Right lobe of liver (tissue), 6 donors: Measurements from ENCODE around the gene NR5A2. TPM values are rescaled to one million over a fixed set of nuclear protein-coding genes. Genes with fewer than 3 reads are reported as not detected.

Experiments used
- ATAC-seq, 4 donors: fragments of 200-7000 bp; cut with Tn5 transposase; one replicate each; pipeline ENCODE4 v1.9.1; 2020; ENCODE audit warnings: mild to moderate bottlenecking in 4 of 4, moderate library complexity in 4 of 4
- DNase-seq, 3 donors: peaks; one replicate each; pipeline ENCODE4 v3.0.0-alpha.2; 2020
- H3K27ac ChIP-seq, 3 donors: fragments of 200-600 bp; one replicate each; pipeline ENCODE4 v1.8.0; 2022
- H3K27me3 ChIP-seq, 2 donors: fragments of 200-600 bp; one replicate each; pipeline ENCODE4 v1.8.0; 2022
- H3K36me3 ChIP-seq, 4 donors: fragments of 200-600 bp; sonication (generic) in 1 of 4; one replicate each; pipeline versions ENCODE4 v1.5.1 to v1.8.0; 2017 to 2022; ENCODE audit warnings: control low read depth in 1 of 4
- H3K4me1 ChIP-seq, 4 donors: fragments of 200-600 bp; sonication (generic) in 1 of 4; one replicate each; pipeline versions ENCODE4 v1.5.1 to v1.8.0; 2017 to 2022; ENCODE audit warnings: control low read depth in 1 of 4
- H3K4me3 ChIP-seq, 3 donors: fragments of 200-600 bp; one replicate each; pipeline ENCODE4 v1.8.0; 2022
- H3K9me3 ChIP-seq, 4 donors: fragments of 200-600 bp; sonication (generic) in 1 of 4; one replicate each; pipeline versions ENCODE4 v1.5.1 to v1.8.0; 2017 to 2022; ENCODE audit warnings: control low read depth in 1 of 4
- POLR2A ChIP-seq: fragments of 450-650 bp; IDR thresholded peaks from one replicate; pipeline ENCODE4 v1.6.1; 2017; ENCODE audit warnings: antibody characterized with exemption, mild to moderate bottlenecking
- WGBS: methylation state at CpG from one replicate; pipeline ENCODE4 v1.1.6; 2018; ENCODE audit warnings: low coverage, low lambda C conversion rate; ENCODE audit not compliant: insufficient coverage; ENCODE audit errors: missing lambda C conversion rate; 5-methylcytosine and 5-hydroxymethylcytosine counted together
- intact Hi-C, 2 donors: fragments of 100-400 bp; cut with DNase I; formaldehyde crosslinking; loops; one replicate each; pipeline versions ENCODE4 v1.11.2 to v1.14.1; 2022
- total RNA-seq, 6 experiments: library from RNA; depleted of rRNA in 2 of 6; stranded (reverse); fragments of >200 nt in 2 of 6; fragmentation: NEBNext Ultra II Directional in 3 of 6; extraction: Animal tissue kit (Norgen Biotek cat#: 25700) in 3 of 6; gene quantifications; one replicate each; pipeline versions ENCODE4 v1.1.0 to v1.2.4, GENCODE V29; 2016 to 2023
- TF ChIP-seq, protein P1 (sequence below), 4 donors: fragments of 200-600 bp in 3 of 4; fragments of 450-650 bp in 1 of 4; IDR thresholded peaks; one replicate each; pipeline versions ENCODE4 v1.5.1 to v1.8.0; 2016 to 2022; ENCODE audit warnings: antibody characterized with exemption in 4 of 4, mild to moderate bottlenecking in 2 of 4
- donor health status: DM: no; HTN: yes; CAD: no.
- donor health status: DM: no; HTN: no; CAD: no.
- donor health status: DM: no; HTN: no; CAD: no.
- donor health status: DM: no; HTN: yes; CAD: no.
- donor health status: DM: no; HTN: yes; CAD: no.

Gene NR5A2
- total RNA-seq, 6 experiments from 2014 or later = 20.4 to 35.0 (median 28.5) TPM

DNA sequence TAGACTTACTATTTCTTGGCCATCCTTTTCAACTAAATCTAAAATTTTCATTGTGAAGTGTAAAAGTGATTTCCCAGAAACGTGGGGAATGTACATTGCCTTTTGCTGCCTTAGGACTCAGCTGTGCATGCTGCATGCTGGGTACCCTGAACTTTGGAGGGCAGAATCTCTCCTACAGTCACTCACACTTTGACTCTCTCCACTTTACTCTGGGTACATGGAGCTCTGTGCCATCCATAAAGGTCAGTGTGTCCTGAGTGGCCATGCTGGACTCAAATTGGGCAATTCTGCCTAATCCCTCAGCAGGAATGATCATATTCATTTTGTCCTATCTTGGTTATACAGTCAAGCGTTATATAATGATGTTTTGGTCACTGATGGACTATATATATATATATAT lies 105.6 kb downstream of the NR5A2 start:
- Histone ChIP-seq H3K4me3 (no peak overlapping the region), H3K27me3 (no peaks in the 10 kb centered on the region), H3K27ac (peak overlapping the region in 1 of 3 donors; percentile 52), H3K36me3 (no peaks in the 10 kb centered on the region), H3K9me3 (no peaks in the 10 kb centered on the region), H3K4me1 (peaks cover 0 to 52% (median 18%) of the 10 kb centered on the region in 4 donors)
- DNase-seq (no peak), ATAC-seq (peak in 3 of 4 donors; percentile 17 to 53 (median 45))
- intact Hi-C loops = no loop called here
- 71% methylated on average over 2 of the region's 2 CpGs for WGBS
- TF ChIP-seq, protein P1, sequence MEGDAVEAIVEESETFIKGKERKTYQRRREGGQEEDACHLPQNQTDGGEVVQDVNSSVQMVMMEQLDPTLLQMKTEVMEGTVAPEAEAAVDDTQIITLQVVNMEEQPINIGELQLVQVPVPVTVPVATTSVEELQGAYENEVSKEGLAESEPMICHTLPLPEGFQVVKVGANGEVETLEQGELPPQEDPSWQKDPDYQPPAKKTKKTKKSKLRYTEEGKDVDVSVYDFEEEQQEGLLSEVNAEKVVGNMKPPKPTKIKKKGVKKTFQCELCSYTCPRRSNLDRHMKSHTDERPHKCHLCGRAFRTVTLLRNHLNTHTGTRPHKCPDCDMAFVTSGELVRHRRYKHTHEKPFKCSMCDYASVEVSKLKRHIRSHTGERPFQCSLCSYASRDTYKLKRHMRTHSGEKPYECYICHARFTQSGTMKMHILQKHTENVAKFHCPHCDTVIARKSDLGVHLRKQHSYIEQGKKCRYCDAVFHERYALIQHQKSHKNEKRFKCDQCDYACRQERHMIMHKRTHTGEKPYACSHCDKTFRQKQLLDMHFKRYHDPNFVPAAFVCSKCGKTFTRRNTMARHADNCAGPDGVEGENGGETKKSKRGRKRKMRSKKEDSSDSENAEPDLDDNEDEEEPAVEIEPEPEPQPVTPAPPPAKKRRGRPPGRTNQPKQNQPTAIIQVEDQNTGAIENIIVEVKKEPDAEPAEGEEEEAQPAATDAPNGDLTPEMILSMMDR (IDR thresholded peaks at IDR 0.05) = no peak

DNA sequence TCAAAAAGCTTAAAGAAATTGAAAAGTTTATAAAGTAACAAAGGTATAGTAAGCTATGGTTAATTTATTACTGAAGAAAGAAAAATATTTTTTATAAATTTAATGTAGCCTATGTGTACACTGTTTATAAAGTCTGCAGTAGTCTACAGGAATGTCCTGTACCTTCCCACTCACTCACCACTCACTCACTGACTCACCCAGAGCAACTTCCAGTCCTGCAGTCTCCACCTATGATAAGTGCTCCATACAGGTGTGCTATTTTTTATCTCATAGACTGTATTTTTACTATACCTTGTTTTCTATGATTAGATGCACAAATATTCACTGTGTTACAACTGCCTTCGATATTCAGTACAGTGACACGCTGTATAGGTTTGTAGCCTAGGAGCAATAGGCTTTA lies 106.6 kb downstream of the NR5A2 start:
- no peaks in the 10 kb centered on the region for H3K9me3 ChIP-seq
- ATAC-seq = no peak
- no peaks in the 10 kb centered on the region for H3K36me3 ChIP-seq
- intact Hi-C loops = no loop called here
- H3K27me3 ChIP-seq = no peaks in the 10 kb centered on the region
- no peak overlapping the region for H3K4me3 ChIP-seq
- H3K4me1 ChIP-seq = peaks cover 0 to 46% (median 13%) of the 10 kb centered on the region in 4 donors
- no peak for DNase-seq
- H3K27ac ChIP-seq = no peak overlapping the region
- WGBS = 100% methylated on average over 2 of the region's 2 CpGs
- no peak for TF ChIP-seq POLR2A
- TF ChIP-seq, protein P1 (IDR thresholded peaks at IDR 0.05) = no peak

GRCh38 chr1:200136384-200136783 lies 108.9 kb downstream of the NR5A2 start:
- Histone ChIP-seq H3K9me3 (no peaks in the 10 kb centered on the region), H3K36me3 (no peaks in the 10 kb centered on the region), H3K4me3 (no peak overlapping the region), H3K4me1 (peaks cover 0 to 24% (median 3%) of the 10 kb centered on the region in 4 donors), H3K27me3 (no peaks in the 10 kb centered on the region), H3K27ac (no peak overlapping the region)
- ATAC-seq (no peak), DNase-seq (no peak)
- TF ChIP-seq, protein P1 (IDR thresholded peaks at IDR 0.05) = no peak
- intact Hi-C loops = no loop called here
- WGBS = 87% methylated on average over 2 of the region's 2 CpGs

DNA sequence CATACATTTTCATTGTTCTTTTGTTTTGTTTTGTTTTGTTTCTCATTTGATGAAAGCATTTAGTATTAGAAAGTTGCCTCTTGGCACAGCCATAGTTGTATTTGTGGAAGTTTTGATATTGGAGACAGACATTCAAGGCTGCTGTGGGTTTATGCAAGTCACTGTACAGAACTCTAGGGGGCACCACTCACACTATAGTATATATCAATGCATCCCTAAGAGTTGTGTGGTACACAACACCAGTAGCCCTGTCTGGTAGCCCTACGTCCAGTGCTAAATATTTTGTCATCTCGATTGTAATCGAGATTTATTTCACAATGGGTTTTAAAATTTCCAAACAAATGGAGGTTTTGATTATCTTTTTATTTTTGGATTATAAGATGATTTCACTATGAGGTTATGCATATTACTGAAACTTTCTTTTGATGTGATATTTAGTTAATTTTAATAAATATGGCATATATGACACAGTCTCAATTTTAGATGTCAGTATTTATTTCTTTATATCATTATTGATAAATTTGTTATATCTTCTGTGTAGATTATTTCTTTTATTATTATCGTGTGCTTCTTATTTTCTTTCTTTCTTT lies 112.2 kb downstream of the NR5A2 start:
- no peaks in the 10 kb centered on the region for H3K9me3 ChIP-seq
- H3K27ac ChIP-seq = no peak overlapping the region
- DNase-seq (no peak), ATAC-seq (peak; percentile 76 to 82 (median 80))
- H3K27me3 ChIP-seq = no peaks in the 10 kb centered on the region
- no peaks in the 10 kb centered on the region for H3K36me3 ChIP-seq
- H3K4me3 ChIP-seq = no peak overlapping the region
- no peaks in the 10 kb centered on the region for H3K4me1 ChIP-seq
- WGBS = 76% methylated on average over 4 of the region's 4 CpGs
- no peak for TF ChIP-seq POLR2A
- TF ChIP-seq, protein P1 (IDR thresholded peaks at IDR 0.05) = peak; percentile 39 to 58 (median 52)
- intact Hi-C loops = no loop called here
